K562 (cell line): ENCODE measurements around the gene TBX10. TPM values are rescaled to one million over a fixed set of nuclear protein-coding genes. Genes with fewer than 3 reads are reported as not detected.

Source experiments
- CBFB ChIP-seq: sonication (generic); formaldehyde crosslinking; IDR thresholded peaks from 2 replicates; pipeline ENCODE4 v1.4.0; 2020; ENCODE audit warnings: mild to moderate bottlenecking, missing genetic modification reagents
- DEAF1 ChIP-seq: fragments of 450-650 bp; formaldehyde crosslinking; IDR thresholded peaks from 2 replicates; pipeline ENCODE4 v1.4.0; 2020; ENCODE audit warnings: mild to moderate bottlenecking, moderate library complexity
- E2F1 ChIP-seq: sonication (generic); formaldehyde crosslinking; IDR thresholded peaks from 2 replicates; pipeline ENCODE4 v1.8.1; 2023; ENCODE audit warnings: mild to moderate bottlenecking, missing genetic modification reagents, moderate library complexity
- FOXP4 ChIP-seq: sonication (generic); formaldehyde crosslinking; IDR thresholded peaks from 2 replicates; pipeline ENCODE4 v1.8.0; 2022; ENCODE audit warnings: mild to moderate bottlenecking, missing genetic modification reagents, borderline replicate concordance
- GABPB1 ChIP-seq: sonication (generic); formaldehyde crosslinking; IDR thresholded peaks from 2 replicates; pipeline ENCODE4 v1.8.0; 2022; ENCODE audit warnings: mild to moderate bottlenecking, missing genetic modification reagents
- KDM5B ChIP-seq: fragments of 200-600 bp; sonication (generic); IDR thresholded peaks from 2 replicates; pipeline ENCODE4 v1.6.1; 2012; ENCODE audit warnings: low read depth, mild to moderate bottlenecking, moderate library complexity, low read length, control low read depth, inconsistent platforms; ENCODE audit not compliant: insufficient replicate concordance
- LEF1 ChIP-seq: fragments of 450-650 bp; IDR thresholded peaks from 2 replicates; pipeline ENCODE4 v1.6.1; 2016; ENCODE audit warnings: mild to moderate bottlenecking
- MYC ChIP-seq, 2 experiments: fragments of 250-450 bp in 1 of 2; sonication (Bioruptor Pico) in 1 of 2; IDR thresholded peaks; 2 replicates each; pipeline versions ENCODE4 v1.5.1 to v1.6.1; 2012 to 2021; ENCODE audit warnings: low read depth in 2 of 2, borderline replicate concordance in 1 of 2, improper control_type of control experiment in 1 of 2, low read length in 1 of 2, mild to moderate bottlenecking in 1 of 2, moderate library complexity in 1 of 2
- SIRT6 ChIP-seq: IDR thresholded peaks from one replicate; pipeline ENCODE4 v1.6.1; 2012; ENCODE audit warnings: low read depth, mild to moderate bottlenecking, control low read depth, inconsistent platforms, low read length, moderate library complexity
- SMAD3 ChIP-seq: fragments of 450-650 bp; formaldehyde crosslinking; conservative IDR thresholded peaks from 2 replicates; pipeline ENCODE4 v1.4.0; 2020; ENCODE audit warnings: mild to moderate bottlenecking
- TCF7 ChIP-seq: sonication (generic); IDR thresholded peaks from 2 replicates; pipeline ENCODE4 v1.6.1; 2016; ENCODE audit warnings: antibody characterized with exemption, borderline replicate concordance
- TEAD4 ChIP-seq, 2 experiments: sonication (generic) in 1 of 2; formaldehyde crosslinking in 1 of 2; IDR thresholded peaks; 2 replicates each; pipeline versions ENCODE4 v1.6.1 to v1.8.0; 2012 to 2022; ENCODE audit warnings: borderline replicate concordance in 1 of 2, inconsistent platforms in 1 of 2, low read length in 1 of 2, mild to moderate bottlenecking in 1 of 2, missing genetic modification reagents in 1 of 2
- TRIM25 ChIP-seq: fragments of 450-650 bp; IDR thresholded peaks from 2 replicates; pipeline ENCODE4 v1.7.0; 2016; ENCODE audit warnings: borderline replicate concordance
- ZBTB33 ChIP-seq: sonication (generic); formaldehyde crosslinking; IDR thresholded peaks from 2 replicates; pipeline ENCODE4 v1.8.1; 2023; ENCODE audit warnings: mild to moderate bottlenecking, missing genetic modification reagents
- ZC3H8 ChIP-seq: fragments of 450-650 bp; IDR thresholded peaks from 2 replicates; pipeline ENCODE4 v1.6.1; 2017
- ZNF408 ChIP-seq: fragments of 250-450 bp; sonication (Bioruptor Pico); IDR thresholded peaks from 2 replicates; pipeline ENCODE4 v1.4.0; 2020; ENCODE audit warnings: low read depth, mild to moderate bottlenecking, moderate library complexity
- ZNF696 ChIP-seq: fragments of 250-450 bp; sonication (Bioruptor Pico); conservative IDR thresholded peaks from 2 replicates; pipeline ENCODE4 v1.4.0; 2020; ENCODE audit warnings: mild to moderate bottlenecking, moderate library complexity
- polyA plus RNA-seq, 8 experiments: library from polyadenylated mRNA; depleted of rRNA in 4 of 8; stranded (reverse) in 5 of 8; unstranded in 3 of 8; fragments of >200 nt; fragmentation: Nextera tagmentation in 2 of 8; fragmentation: Illumina TruSeq in 1 of 8; extraction: Ambion mirVana in 2 of 8; extraction: Trizol in 1 of 8; gene quantifications; 2 replicates each; pipeline versions ENCODE4 v1.2.1 to v1.2.3, GENCODE V29; 2011 to 2014; ENCODE audit warnings: inconsistent platforms in 1 of 8, missing spikeins in 1 of 8
- total RNA-seq, 7 experiments: library from RNA; depleted of rRNA in 6 of 7; stranded (reverse); fragments of >200 nt in 6 of 7; fragmentation: Illumina TruSeq in 2 of 7; extraction: Trizol in 2 of 7; gene quantifications; 2 replicates each; pipeline versions ENCODE4 v1.2.1 to v1.2.3, GENCODE V29; 2011 to 2021; ENCODE audit warnings: low replicate concordance in 1 of 7

Gene TBX10
- total and polyA plus RNA-seq, 9 of the 15 experiments (the other 6 are each of a cell fraction or from before 2014, with no cell fraction given): not detected

- peak; percentile 36; the same call in 1 of the 2 replicates for TF ChIP-seq ZBTB33
- TF ChIP-seq CBFB (CRISPR knock-in tag): peak; percentile 88; the same call in 1 of the 2 replicates
- TF ChIP-seq GABPB1 (CRISPR knock-in tag): 0 out of 2 replicates have a peak, but pooled peaks have one; percentile 31
- TF ChIP-seq TRIM25: no peak
- TF ChIP-seq ZNF408: no peak
- TF ChIP-seq ZC3H8: no peak
- TF ChIP-seq FOXP4 (CRISPR knock-in tag): no peak
- TF ChIP-seq TEAD4 (IDR thresholded peaks at IDR 0.05; ENCODE audit: low read length): no peak
- peak; percentile 66; the same call in 1 of the 2 replicates for TF ChIP-seq TEAD4 (CRISPR knock-in tag; IDR thresholded peaks at IDR 0.05; ENCODE audit: borderline replicate concordance)
- TF ChIP-seq DEAF1 (CRISPR knock-in tag): 0 out of 2 replicates have a peak, but pooled peaks have one; percentile 18
- TF ChIP-seq E2F1 (CRISPR knock-in tag): peak; percentile 31; the same call in 1 of the 2 replicates
- TF ChIP-seq SIRT6: no peak
- no peak for TF ChIP-seq KDM5B
- no peak for TF ChIP-seq ZNF696 (CRISPR knock-in tag)
- TF ChIP-seq TCF7: 0 out of 2 replicates have a peak, but pooled peaks have one; percentile 25
- TF ChIP-seq LEF1: 0 out of 2 replicates have a peak, but pooled peaks have one; percentile 30
- TF ChIP-seq MYC (IDR thresholded peaks at IDR 0.05; ENCODE audit: low read depth, low read length): 0 out of 2 replicates have a peak, but pooled peaks have one; percentile 34
- TF ChIP-seq MYC (CRISPR knock-in tag; IDR thresholded peaks at IDR 0.05; ENCODE audit: borderline replicate concordance, low read depth): no peak
- no peak for TF ChIP-seq SMAD3 (CRISPR knock-in tag)
Measured at GRCh38 chr11:67640021-67640757, 626 bp upstream of the TBX10 start (continued).
